Endometrial microvascular endothelial cells (primary cell): ENCODE measurements around the gene RAMACL. TPM values are rescaled to one million over a fixed set of nuclear protein-coding genes. Genes with fewer than 3 reads are reported as not detected.

Experiments used
- in situ Hi-C: cut with HindIII; loops from 2 replicates; pipeline ENCODE4 v1.10.0; 2017; ENCODE audit warnings: low sequenced_read_pairs, low pct_unique_long_range_greater_than_20kb; ENCODE audit errors: inconsistent ontology term
- total RNA-seq: library from RNA; depleted of rRNA; stranded (reverse); fragments of >200 nt; gene quantifications from one replicate; pipeline ENCODE4 v1.2.3, GENCODE V29; 2015; ENCODE audit errors: inconsistent ontology term

Gene RAMACL
- total RNA-seq, 1 donor from 2014 or later: 0.09 TPM

DNA sequence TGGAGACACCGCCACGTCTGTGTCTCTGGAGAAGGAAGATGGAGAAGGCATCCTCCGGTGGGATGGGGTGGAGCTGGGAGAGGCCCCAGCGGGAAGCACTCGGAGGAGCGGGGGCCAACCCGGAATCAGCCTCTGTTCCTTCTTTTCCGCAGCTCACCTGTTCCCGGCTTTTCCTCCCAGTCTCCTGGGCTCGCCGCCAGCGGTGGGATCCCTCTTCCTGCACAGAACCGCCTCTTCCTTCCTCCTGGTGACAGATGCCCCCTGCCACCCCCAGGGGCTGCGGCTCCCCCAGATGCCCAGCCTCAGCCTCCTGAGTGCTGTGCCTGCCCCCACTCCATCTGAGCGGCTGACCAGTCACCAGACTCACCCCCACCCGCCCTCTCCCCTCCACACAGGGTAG lies 23.3 kb downstream of the RAMACL start:
- in situ Hi-C loops: no loop called here

DNA sequence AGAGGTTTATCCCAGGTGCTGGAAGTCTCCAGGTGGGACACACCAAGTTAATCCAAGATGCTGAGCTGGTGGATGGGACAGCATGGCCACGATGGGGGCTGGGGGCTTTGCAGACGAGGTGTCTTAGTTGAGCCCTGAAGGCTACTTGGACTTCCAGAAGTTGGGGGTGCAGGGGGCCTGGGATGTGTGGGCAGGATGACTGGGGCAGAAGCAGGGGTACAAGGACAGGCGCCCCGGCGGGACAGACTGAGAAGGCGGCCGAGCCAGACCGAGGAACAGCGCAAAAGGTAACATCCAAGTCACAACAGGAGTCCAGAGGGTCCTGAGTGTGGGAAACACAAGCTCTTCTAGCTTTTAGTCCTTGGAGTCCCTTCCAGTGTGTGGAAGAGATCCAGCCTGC lies 23.8 kb downstream of the RAMACL start:
- in situ Hi-C loops: no loop called here

DNA sequence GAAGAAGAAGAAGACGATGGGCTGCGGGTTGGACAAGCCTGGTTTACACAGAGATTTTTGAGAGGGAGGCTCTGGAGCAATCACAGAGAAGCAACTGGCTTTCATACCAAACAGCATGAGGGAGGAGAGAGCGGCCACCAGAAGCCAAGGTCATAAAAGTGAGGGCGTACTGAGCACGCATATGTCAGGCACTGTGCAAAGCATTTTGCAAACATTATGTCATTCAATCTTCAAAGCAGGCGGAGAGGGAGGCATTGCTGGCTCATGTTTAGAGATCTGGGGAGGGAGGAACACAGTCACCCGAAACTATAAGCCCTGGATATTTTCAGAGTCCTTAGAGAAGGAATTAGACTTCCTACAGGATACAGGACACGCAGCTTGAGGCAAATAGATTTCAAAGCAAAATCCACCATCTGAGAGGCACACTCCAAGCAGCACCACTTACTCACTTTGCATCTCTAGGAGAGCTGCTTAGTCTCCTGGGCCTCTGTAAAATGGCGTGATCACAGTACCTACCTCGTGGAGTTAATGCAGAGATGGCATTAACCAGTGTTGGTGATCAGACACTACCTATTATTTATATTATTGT lies 24.6 kb downstream of the RAMACL start:
- in situ Hi-C loops: no loop called here

- in situ Hi-C loops: no loop called here
Observed at GRCh38 chr6:166560222-166560621, 26.3 kb downstream of the RAMACL start.

DNA sequence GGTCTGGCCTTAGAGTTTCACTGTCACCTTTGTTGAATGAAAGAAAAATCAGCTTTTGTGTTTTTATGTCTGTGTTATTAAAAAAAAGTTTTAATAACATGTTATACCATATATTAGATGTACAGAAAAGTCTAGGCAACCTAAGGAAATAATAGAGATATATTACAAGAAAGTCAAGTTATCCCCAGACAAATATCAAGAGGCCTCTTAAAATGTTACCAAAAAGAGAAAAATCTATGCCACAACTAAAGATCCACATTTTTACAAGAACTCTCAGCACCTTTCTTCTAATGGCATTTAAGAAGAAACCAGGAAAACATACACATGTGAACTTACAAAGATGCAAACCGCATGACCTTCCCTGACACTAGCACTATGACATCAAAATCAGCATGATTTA lies 26.8 kb downstream of the RAMACL start:
- in situ Hi-C loops: no loop called here

GRCh38 chr6:166559211-166559610 lies 27.3 kb downstream of the RAMACL start:
- in situ Hi-C loops: no loop called here

GRCh38 chr6:166558156-166559005 lies 28.1 kb downstream of the RAMACL start:
- in situ Hi-C loops: no loop called here

DNA sequence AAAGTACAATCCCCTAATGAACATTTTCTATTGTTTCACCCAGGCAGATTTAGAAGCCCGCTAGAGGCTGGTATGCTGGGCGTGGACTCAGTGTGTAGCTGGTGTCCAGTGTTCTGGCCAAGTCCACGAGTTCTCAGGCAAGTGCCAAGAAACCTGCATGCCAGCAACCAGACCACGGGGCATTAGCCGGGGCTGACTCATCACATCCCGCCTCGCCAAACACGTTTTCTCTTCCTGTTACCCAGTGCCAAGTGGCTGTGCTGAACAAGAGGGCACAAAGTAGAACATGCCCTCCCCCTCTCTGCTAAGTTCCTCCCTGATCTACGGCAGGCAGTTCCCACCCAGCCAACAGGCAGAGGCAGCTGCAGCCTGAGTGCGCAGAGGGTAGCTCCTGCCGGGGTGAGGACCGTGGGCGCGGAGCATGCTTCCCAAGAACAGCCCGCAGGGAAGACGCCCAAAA lies 29.6 kb downstream of the RAMACL start:
- in situ Hi-C loops: no loop called here

GRCh38 chr6:166556336-166556735 lies 30.1 kb downstream of the RAMACL start:
- in situ Hi-C loops: no loop called here

GRCh38 chr6:166555086-166555485 lies 31.4 kb downstream of the RAMACL start:
- in situ Hi-C loops: no loop called here

DNA sequence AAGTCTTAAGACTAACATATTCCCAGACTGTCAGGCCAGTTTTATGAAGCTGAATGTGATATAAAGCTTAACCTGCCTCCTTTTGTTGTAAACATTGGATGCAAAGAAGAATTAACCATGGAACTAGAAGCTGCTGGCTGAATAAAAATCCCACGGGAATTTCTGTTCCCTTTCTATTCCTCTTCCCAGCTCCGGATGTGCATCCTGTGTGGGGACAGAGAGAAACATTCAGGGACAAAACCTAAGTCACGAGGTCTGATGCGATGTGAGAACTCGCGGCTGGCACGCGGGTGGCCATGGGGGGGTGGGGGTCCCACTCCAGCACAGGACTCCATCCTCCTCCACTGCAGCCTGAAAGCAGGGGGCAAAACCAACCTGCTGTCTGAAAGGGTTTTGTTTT lies 32.2 kb downstream of the RAMACL start:
- in situ Hi-C loops: no loop called here

GRCh38 chr6:166553563-166554271 lies 32.8 kb downstream of the RAMACL start:
- in situ Hi-C loops: no loop called here

GRCh38 chr6:166552600-166552999 lies 33.9 kb downstream of the RAMACL start:
- in situ Hi-C loops: no loop called here

GRCh38 chr6:166551754-166552495 lies 34.6 kb downstream of the RAMACL start:
- in situ Hi-C loops: no loop called here

GRCh38 chr6:166546653-166547052 lies 39.8 kb downstream of the RAMACL start:
- in situ Hi-C loops: no loop called here

- in situ Hi-C loops: no loop called here
Observed at GRCh38 chr6:166545156-166546034, 41.1 kb downstream of the RAMACL start.

GRCh38 chr6:166544296-166544605 lies 42.2 kb downstream of the RAMACL start:
- in situ Hi-C loops: no loop called here

GRCh38 chr6:166543603-166544295 lies 42.7 kb downstream of the RAMACL start:
- in situ Hi-C loops: no loop called here
